Measurements from ENCODE around the gene MYO16. TPM values are rescaled to one million over a fixed set of nuclear protein-coding genes. Genes with fewer than 3 reads are reported as not detected.

The MYO16 gene
- total RNA-seq, 1 experiment from 2014 or later = not detected

GRCh38 chr13:109208522-109208921, 579.1 kb downstream of the MYO16 start:
- H3K4me1 ChIP-seq (ENCODE audit: insufficient read depth, low read length) = no peaks in the 10 kb centered on the region
- no peak overlapping the region for H2BK15ac ChIP-seq (ENCODE audit: low read depth, low read length)
- peaks cover 0 to 3% of the 10 kb centered on the region in 2 experiments; a peak in 1 of 4 replicates for H3K4me1 Mint-ChIP-seq
- H3K23ac ChIP-seq (ENCODE audit: insufficient read length, low read depth, low read length) = no peak overlapping the region
- H3K56ac ChIP-seq (ENCODE audit: insufficient read length, low read depth, low read length) = no peak overlapping the region
- H3K23me2 ChIP-seq (ENCODE audit: insufficient read length, low read depth, low read length, poor library complexity, severe bottlenecking) = no peaks in the 10 kb centered on the region
- H2BK12ac ChIP-seq (ENCODE audit: insufficient read length, low read depth, low read length) = no peak overlapping the region
- no peak overlapping the region for H4K5ac ChIP-seq (ENCODE audit: insufficient read length, low read depth, low read length)
- no peak overlapping the region for H3K18ac ChIP-seq (ENCODE audit: insufficient read length, low read depth, low read length)
- no peak overlapping the region for H2AK5ac ChIP-seq (ENCODE audit: insufficient read length, low read length)
- no peak overlapping the region for H3K4ac ChIP-seq (ENCODE audit: low read depth, low read length)
- H2BK5ac ChIP-seq (ENCODE audit: insufficient read length, low read length) = no peak overlapping the region
- no peak overlapping the region for H4K8ac ChIP-seq (replicated peaks; ENCODE audit: insufficient read length, low read depth, low read length)
- no peak overlapping the region for H3K4me2 ChIP-seq (ENCODE audit: insufficient read depth, insufficient read length, low read length)
- H3K27me3 Mint-ChIP-seq (ENCODE audit: low read depth) = peaks cover 2% of the 10 kb centered on the region
- no peak overlapping the region for H2AFZ ChIP-seq (ENCODE audit: low read length)
- no peak for TF ChIP-seq CTCF (conservative IDR thresholded peaks at IDR 0.05)
- H3K9ac ChIP-seq (ENCODE audit: extremely low read depth, insufficient read length, low read length) = no peak overlapping the region
- H2BK20ac ChIP-seq (ENCODE audit: low read depth, low read length, poor library complexity, severe bottlenecking) = no peak overlapping the region
- H3K27me3 ChIP-seq (ENCODE audit: insufficient read depth, low read length) = no peaks in the 10 kb centered on the region
- H3T11ph ChIP-seq (ENCODE audit: low read length) = no peak overlapping the region
- H4K20me1 ChIP-seq (ENCODE audit: control insufficient read depth, insufficient read depth, insufficient read length) = no peaks in the 10 kb centered on the region
- H3K27ac ChIP-seq (ENCODE audit: insufficient read length, low read depth, low read length) = no peak overlapping the region
- no peaks in the 10 kb centered on the region for H3K9me3 Mint-ChIP-seq
- H3K27ac Mint-ChIP-seq = no peak overlapping the region
- no peaks in the 10 kb centered on the region for H3K79me1 ChIP-seq (ENCODE audit: insufficient read depth, low read depth, low read length, poor library complexity, severe bottlenecking)
- no peak overlapping the region for H2BK120ac ChIP-seq (ENCODE audit: low read depth, low read length, poor library complexity, severe bottlenecking)
- no peak overlapping the region for H3K4me3 Mint-ChIP-seq
- DNase-seq = no peak
- H3K79me2 ChIP-seq (ENCODE audit: insufficient read depth, low read length) = no peaks in the 10 kb centered on the region
- no peaks in the 10 kb centered on the region for H3K36me3 Mint-ChIP-seq (ENCODE audit: insufficient read depth in 1 of 3, low read depth in 3 of 3)
- no peak overlapping the region for H3K14ac ChIP-seq (ENCODE audit: insufficient read depth, low read length)
- no CpG with 5 or more reads among the region's 5 CpGs for WGBS (ENCODE audit: extremely low coverage, insufficient read length, low lambda C conversion rate)
- no peaks in the 10 kb centered on the region for H3K9me3 ChIP-seq (ENCODE audit: control insufficient read depth, low read depth, low read length)
- H4K91ac ChIP-seq (ENCODE audit: insufficient read length, low read depth, low read length) = no peak overlapping the region
